ENCODE results near the gene UCP1.
A peak's percentile ranks its signal among the peaks of the same experiment; 100 is the strongest.

Gene UCP1

DNA sequence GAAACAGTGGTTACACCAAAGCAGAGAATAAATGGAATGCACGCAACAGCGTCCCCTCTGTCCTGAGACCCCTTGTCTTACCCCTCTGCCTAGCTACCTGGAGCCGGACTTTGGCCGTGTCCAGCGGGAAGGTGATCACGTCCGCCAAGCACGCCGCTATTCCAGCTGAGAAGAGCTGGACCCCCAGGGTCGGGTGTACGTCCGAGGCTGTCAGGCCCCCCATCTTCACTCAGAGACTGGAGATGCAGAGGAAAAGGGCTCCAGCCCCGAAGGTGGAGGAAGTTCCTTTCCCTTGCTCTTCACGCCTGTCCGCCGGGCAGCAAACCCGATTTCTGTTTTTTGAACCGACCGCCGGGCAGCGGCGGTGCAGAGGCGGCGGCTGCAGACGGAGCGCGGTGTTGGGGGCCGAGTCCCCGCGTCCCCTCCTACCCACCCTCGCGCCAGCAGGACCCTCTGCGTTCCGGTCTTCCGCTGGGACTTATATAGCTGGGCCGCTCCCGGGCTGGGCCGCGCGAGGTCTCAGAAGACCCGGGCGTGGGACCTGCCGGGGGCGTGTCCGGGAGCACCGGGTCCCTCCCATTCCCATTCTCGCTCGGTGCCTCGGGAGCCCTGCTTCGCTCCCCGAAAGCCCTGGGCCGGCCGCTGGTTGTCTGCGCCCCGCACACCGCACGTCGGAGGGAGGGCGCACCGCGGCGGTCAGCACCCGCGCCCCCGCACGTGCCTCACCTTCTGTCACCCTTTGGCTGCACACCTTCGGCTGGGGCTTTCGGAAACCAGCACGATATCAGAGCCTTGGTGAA, at the start of gene UCP1:
UCP1 (minus strand) TSS at position 455 of the 800 bp plus-strand sequence; CDS start at position 223, 232 bp downstream.
- DNase-seq (ENCODE audit: low read depth): no peak

DNA sequence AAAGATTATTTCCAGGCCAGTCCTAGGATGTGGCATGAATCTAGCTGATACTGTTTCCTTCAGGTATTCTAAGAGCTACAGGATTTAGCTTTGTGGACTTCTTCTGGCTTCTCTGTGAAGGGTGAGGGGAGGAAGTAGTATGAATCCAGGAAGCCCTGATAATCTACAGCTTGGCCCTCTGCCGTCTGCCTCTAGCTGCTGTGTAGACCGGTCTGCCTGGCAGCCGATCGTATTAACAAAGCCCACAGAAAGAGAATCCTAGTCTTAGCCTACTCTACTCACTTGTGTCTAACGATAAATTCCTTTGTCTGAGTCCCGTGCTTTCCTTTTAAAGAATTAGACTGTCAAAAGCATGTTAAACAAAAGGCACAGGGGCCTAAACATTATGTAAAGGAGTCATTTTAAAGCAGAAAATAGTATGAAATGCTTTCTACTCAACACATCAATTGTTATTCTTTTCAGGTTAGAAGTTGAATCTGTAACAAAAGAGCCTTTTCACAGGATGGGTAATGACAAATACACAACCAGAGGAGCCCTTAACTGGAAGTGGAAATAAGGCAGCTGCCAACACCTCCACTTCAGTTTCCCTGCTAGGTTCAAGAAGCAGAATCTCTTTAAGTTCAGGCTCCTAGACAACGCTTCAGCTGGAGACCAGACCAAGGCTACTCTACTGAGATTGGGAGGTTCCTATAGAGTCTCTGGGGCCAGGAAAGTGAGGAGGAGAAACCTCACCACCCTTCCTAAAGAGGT, 48.9 kb upstream of the UCP1 start:
- DNase-seq (ENCODE audit: low read depth): no peak

GRCh38 chr4:140615451-140615850, 46.7 kb upstream of the UCP1 start:
- no peak for DNase-seq (ENCODE audit: low read depth)

- DNase-seq (ENCODE audit: low read depth): no peak
These were observed 43.6 kb upstream of the UCP1 start for GRCh38 chr4:140612357-140612756.

- no peak for DNase-seq (ENCODE audit: low read depth)
These were observed 43.1 kb upstream of the UCP1 start for GRCh38 chr4:140611854-140612253.

DNA sequence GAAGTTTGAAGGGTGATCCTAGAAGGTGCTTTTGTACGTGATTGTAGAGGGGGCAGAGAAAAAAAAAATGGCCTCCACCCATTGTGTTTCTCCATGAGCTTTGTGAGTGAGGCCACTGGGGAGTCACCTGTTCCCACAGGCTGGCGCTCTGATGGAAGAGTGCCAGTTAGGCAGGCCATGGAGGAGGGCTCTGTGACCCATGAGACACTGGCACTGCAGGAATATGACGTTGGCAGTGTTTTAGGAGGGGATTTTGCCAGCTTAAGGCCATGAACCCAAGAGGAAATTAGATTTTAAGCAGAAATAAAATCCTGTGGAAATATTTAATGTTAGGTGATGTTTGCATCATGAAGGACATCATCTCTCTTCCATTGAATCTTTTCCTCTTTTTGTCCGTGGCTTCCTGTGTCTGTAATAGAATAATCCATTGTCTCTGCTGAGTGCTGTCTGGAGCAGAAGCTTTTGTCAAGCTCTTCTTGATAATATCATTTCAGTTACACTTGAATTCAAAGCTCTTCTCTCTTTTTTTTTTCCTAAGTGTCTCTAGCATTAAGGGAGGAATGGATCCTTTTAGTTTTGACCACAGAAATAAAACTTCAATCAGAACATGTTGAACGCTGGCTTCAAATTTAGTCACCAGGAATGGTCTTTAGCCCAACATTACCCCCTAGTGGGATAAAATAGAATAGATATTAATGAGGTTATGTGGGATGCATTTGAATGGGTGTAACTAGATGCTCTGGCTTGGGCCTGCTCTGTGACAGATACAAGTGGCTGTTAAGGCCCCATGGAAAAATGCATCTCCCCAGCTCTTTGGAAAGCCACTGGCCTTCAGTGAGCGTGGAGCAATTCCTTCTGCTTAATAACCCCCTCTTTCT, 41.0 kb upstream of the UCP1 start:
- DNase-seq (ENCODE audit: low read depth): peak; percentile 37

DNA sequence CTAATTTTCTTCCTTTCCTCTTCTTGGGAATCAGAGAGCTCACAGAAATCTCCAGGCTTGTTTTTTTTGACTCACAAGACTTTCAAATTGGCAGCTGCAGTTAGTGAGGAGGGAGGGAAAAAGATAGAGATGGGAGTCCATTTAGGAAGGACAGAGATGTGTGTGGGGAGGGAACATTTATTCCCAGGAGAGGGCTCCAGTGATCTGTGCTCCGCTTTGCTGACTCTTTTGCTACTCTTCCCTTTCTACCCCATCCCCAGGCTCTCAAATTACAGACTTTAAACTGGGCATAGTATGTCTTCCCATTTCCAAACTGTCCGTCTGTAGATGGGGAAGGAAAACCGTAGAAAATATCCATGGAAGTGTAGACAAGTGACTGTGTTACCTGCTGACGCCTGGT, 39.1 kb upstream of the UCP1 start:
- DNase-seq (ENCODE audit: low read depth): no peak

GRCh38 chr4:140604544-140604943, 35.8 kb upstream of the UCP1 start:
- DNase-seq (ENCODE audit: low read depth): no peak

DNA sequence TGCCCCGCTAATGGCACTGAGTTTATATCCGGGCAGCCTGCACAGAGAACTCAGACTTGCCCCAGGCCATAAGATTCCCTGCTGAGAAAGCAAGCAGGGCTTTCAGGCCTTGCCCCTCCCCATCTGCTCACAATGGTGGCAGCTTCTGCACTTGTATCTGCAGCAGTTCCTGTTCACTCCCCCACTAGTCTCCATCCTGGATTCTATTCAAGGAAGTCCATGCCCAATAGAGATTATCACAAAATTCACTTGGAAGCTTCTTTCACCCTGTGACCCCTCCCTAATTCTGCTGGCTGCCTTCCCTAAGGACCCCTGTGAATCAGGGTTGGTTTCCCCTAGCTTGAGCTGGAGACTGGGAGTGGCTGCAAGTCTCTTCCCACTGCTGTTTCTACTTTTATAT, 34.5 kb upstream of the UCP1 start:
- DNase-seq (ENCODE audit: low read depth): no peak

GRCh38 chr4:140602714-140603113, 34.0 kb upstream of the UCP1 start:
- no peak for DNase-seq (ENCODE audit: low read depth)

- DNase-seq (ENCODE audit: low read depth): no peak
These were observed 31.6 kb upstream of the UCP1 start for GRCh38 chr4:140600408-140600807.

DNA sequence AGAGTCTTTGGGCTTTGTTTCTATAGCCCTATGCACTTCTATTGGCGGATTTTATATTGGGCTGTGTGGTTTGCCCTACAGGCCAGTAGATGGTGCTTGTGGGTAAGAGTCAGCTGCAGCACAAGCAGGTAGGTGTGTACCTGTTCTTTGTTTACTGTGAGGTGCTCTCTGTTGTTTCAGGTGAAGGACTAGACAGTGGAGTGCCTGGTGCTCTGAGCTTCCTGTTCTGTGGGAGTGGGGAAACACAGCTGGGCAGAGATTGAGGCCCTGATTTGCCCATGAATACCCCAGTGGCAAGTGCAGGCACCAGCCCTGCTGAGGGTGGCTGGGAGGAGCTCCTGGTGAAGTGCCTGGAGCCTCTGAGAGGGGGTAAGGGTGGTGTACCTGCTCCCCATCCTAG, 26.3 kb upstream of the UCP1 start:
- DNase-seq (ENCODE audit: low read depth): peak; percentile 17

- DNase-seq (ENCODE audit: low read depth): no peak
These were observed 15.7 kb upstream of the UCP1 start for GRCh38 chr4:140584439-140584838.

DNA sequence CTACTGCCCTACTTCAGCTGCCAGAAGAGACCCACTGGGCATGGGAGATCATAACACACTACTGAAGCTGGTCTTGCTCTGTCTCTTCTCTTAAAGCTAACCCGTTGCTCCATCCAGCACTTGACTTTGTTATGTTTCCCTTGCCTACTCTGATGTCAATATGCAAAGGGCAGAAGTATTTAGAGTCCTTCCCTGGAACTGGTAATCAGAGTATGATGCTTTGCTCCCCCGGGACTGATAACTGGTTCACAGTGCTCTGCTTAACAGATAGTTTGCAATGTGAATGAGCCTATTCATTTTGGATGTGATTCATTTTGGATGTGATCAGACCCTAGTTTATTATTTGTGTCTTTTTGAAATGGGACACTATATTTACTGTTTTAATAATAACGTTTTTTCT, 12.3 kb upstream of the UCP1 start:
- DNase-seq (ENCODE audit: low read depth): no peak

- DNase-seq (ENCODE audit: low read depth): no peak
These were observed 10.5 kb upstream of the UCP1 start for GRCh38 chr4:140579278-140579677.

- no peak for DNase-seq (ENCODE audit: low read depth)
These were observed 6.7 kb upstream of the UCP1 start for GRCh38 chr4:140575489-140575888.

GRCh38 chr4:140571620-140572019, 2.9 kb upstream of the UCP1 start:
- DNase-seq (ENCODE audit: low read depth): no peak

DNA sequence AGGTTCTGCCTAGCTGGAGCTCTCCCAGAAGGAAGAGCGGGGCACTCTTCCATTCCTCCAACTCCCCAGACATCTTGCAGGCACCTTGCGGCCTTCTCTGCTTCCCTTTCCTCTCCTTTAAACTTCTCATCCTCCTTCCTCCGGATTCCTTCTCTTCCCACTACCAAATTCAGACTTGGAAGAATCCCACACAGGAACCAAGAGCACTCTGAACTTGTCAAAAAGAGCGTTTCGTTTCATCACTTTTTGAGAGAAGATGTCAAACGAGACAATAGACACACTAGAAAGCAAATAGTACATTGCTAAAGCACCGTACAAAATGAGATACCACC, 512 bp upstream of the UCP1 start:
- DNase-seq (ENCODE audit: low read depth): no peak

GRCh38 chr4:140559696-140560095, 9.1 kb downstream of the UCP1 start:
- no peak for DNase-seq (ENCODE audit: low read depth)

GRCh38 chr4:140557831-140558435, 10.8 kb downstream of the UCP1 start:
- DNase-seq (ENCODE audit: low read depth): no peak

DNA sequence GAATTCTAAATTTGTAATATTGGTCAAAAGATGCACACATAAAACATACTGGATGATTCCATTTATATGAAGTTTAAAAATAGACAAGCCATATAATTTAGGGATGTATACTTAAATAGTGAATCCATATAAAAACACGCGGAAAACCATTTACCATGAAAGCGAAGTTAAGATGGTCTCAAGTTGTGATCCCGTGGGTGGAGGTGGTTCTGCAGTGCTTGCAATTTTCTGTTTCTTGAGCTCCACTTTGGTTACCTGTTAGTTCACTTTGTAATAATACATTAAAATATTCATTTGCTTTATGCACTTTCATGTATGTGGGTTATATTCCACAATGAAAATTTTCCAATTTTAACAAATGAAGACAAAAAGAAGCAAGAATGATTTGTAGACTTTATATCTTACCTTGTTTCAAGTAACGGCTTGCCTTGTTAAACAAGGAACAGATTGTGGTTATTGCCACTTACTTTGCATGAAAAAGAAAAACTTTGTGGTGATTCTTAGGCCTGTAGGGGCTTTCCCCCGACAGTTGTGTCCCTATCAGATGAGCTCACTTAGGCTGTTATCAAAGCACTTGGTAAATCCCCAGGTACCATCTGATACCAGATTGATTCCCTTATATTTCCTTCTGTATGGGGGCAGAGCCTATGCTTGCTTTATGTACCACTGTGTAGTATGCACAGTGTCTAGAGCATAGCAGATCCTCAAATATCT, 12.2 kb downstream of the UCP1 start:
- DNase-seq (ENCODE audit: low read depth): no peak

Data from amniotic epithelial cell (primary cell).